Lung (tissue), 12 donors: ENCODE data around the gene IL18BP. TPM values are rescaled to one million over a fixed set of nuclear protein-coding genes. Genes with fewer than 3 reads are reported as not detected.

ENCODE experiments used
- ATAC-seq: fragments of 200-7000 bp; cut with Tn5 transposase; one replicate; pipeline ENCODE4 v1.9.1; 2020; ENCODE audit warnings: moderate number of reproducible peaks; ENCODE audit not compliant: insufficient read depth, low FRiP score
- DNase-seq, 3 donors: peaks; one replicate each; pipeline ENCODE4 v3.0.0-alpha.2; 2013 to 2017
- H3K27ac ChIP-seq, 2 donors: one replicate each; pipeline ENCODE4 v1.5.1; 2013; ENCODE audit warnings: mild to moderate bottlenecking in 2 of 2, moderate library complexity in 2 of 2, control low read depth in 1 of 2, inconsistent platforms in 1 of 2, low read depth in 1 of 2, low read length in 1 of 2
- H3K27me3 ChIP-seq, 3 donors: one replicate each; pipeline ENCODE4 v1.5.1; 2013; ENCODE audit warnings: low read length in 2 of 3; ENCODE audit not compliant: control insufficient read depth in 3 of 3, insufficient read depth in 3 of 3
- H3K36me3 ChIP-seq, 4 donors: one replicate each; pipeline ENCODE4 v1.5.1; 2013; ENCODE audit warnings: low read length in 4 of 4, mild to moderate bottlenecking in 1 of 4, moderate library complexity in 1 of 4; ENCODE audit not compliant: control insufficient read depth in 4 of 4, insufficient read depth in 4 of 4
- H3K4me1 ChIP-seq, 5 donors: one replicate each; pipeline ENCODE4 v1.5.1; 2013; ENCODE audit warnings: low read length in 5 of 5, mild to moderate bottlenecking in 2 of 5, moderate library complexity in 1 of 5; ENCODE audit not compliant: control insufficient read depth in 5 of 5, insufficient read depth in 5 of 5
- H3K4me3 ChIP-seq: one replicate; pipeline ENCODE4 v1.5.1; 2013; ENCODE audit warnings: mild to moderate bottlenecking, control low read depth, moderate library complexity
- H3K9ac ChIP-seq, 2 donors: one replicate each; pipeline ENCODE4 v1.5.1; 2013; ENCODE audit warnings: low read length in 2 of 2, control low read depth in 1 of 2; ENCODE audit not compliant: insufficient read depth in 1 of 2
- H3K9me3 ChIP-seq, 4 donors: one replicate each; pipeline ENCODE4 v1.5.1; 2013; ENCODE audit warnings: low read length in 3 of 4, mild to moderate bottlenecking in 1 of 4, moderate library complexity in 1 of 4; ENCODE audit not compliant: control insufficient read depth in 4 of 4, insufficient read depth in 3 of 4
- CTCF ChIP-seq: IDR thresholded peaks from 2 replicates; pipeline ENCODE4 v1.5.1; 2012; ENCODE audit warnings: mild to moderate bottlenecking; ENCODE audit errors: control extremely low read depth, extremely low read depth
- WGBS, 2 donors: extraction: QIAGEN DNeasy Blood & Tissue Kit; methylation state at CpG; one replicate each; pipeline ENCODE4 v1.1.7; 2013; 5-methylcytosine and 5-hydroxymethylcytosine counted together
- polyA plus RNA-seq, 2 donors: library from polyadenylated mRNA; stranded (reverse); fragments of 200-250 nt; gene quantifications; one replicate each; pipeline ENCODE4 v1.2.1, GENCODE V29; 2013
- total RNA-seq, 2 donors: library from RNA; depleted of rRNA in 1 of 2; stranded (reverse); fragments of >200 nt in 1 of 2; gene quantifications; one replicate each; pipeline ENCODE4 v1.2.1, GENCODE V29; 2014 to 2021
- donor health status: control.
- donor health status: control.
- donor health status: Bipolar disorder and iron deficiency.
- donor health status: healthy.
- donor health status: DM: yes; HTN: yes; CAD: no.

The IL18BP gene
- total and polyA plus RNA-seq, 4 donors, result 8.6 to 38.6 (median 20.1) TPM

GRCh38 chr11:72003776-72004171 is 5.1 kb downstream of the IL18BP start:
- no peak overlapping the region for H3K4me3 ChIP-seq
- peak in 1 of 3 donors; percentile 14 for DNase-seq
- H3K36me3 ChIP-seq, result peaks cover 18 to 71% (median 64%) of the 10 kb centered on the region in 4 donors
- no peaks in the 10 kb centered on the region for H3K9me3 ChIP-seq
- peaks cover 0 to 16% (median 0%) of the 10 kb centered on the region in 5 donors for H3K4me1 ChIP-seq
- WGBS, 2 donors, result 95 to 96% methylated on average over 20 of the region's 20 CpGs
- TF ChIP-seq CTCF, result no peak
- no peak for ATAC-seq
- no peak overlapping the region for H3K27ac ChIP-seq
- no peak overlapping the region for H3K9ac ChIP-seq
- H3K27me3 ChIP-seq, result no peaks in the 10 kb centered on the region

GRCh38 chr11:72004515-72005346 is 6.0 kb downstream of the IL18BP start:
- DNase-seq, result peak in 1 of 3 donors; percentile 17
- Histone ChIP-seq H3K9ac (no peak overlapping the region), H3K9me3 (no peaks in the 10 kb centered on the region), H3K27ac (no peak overlapping the region), H3K27me3 (no peaks in the 10 kb centered on the region), H3K4me3 (no peak overlapping the region), H3K36me3 (peaks cover 18 to 80% (median 72%) of the 10 kb centered on the region in 4 donors), H3K4me1 (peaks cover 0 to 12% (median 0%) of the 10 kb centered on the region in 5 donors)
- WGBS, 2 donors, result 91 to 92% methylated on average over 16 of the region's 16 CpGs
- no peak for TF ChIP-seq CTCF
- ATAC-seq, result no peak

- Histone ChIP-seq H3K4me1 (peaks cover 0 to 3% (median 0%) of the 10 kb centered on the region in 5 donors), H3K9me3 (no peaks in the 10 kb centered on the region), H3K36me3 (peaks cover 18 to 88% (median 77%) of the 10 kb centered on the region in 4 donors), H3K9ac (no peak overlapping the region), H3K4me3 (no peak overlapping the region), H3K27me3 (no peaks in the 10 kb centered on the region), H3K27ac (no peak overlapping the region)
- ATAC-seq, result no peak
- DNase-seq, result peak in 1 of 3 donors; percentile 16
- TF ChIP-seq CTCF, result no peak
- WGBS, 2 donors, result 90 to 93% methylated on average over 20 of the region's 20 CpGs
Observed at GRCh38 chr11:72005347-72006260, 6.9 kb downstream of the IL18BP start.
